HepG2 (cell line): ENCODE data around the gene CCNT2.

Source experiments
- GABPB1 ChIP-seq: IDR thresholded peaks from 2 replicates; pipeline ENCODE4 v1.6.1; 2016; ENCODE audit warnings: mild to moderate bottlenecking, missing genetic modification reagents, moderate library complexity, missing compliant biosample characterization
- HOXA7 ChIP-seq: sonication (generic); formaldehyde crosslinking; IDR thresholded peaks from 2 replicates; pipeline ENCODE4 v1.8.1; 2022; ENCODE audit warnings: mild to moderate bottlenecking, missing genetic modification reagents, moderate library complexity
- ONECUT2 ChIP-seq: sonication (generic); formaldehyde crosslinking; IDR thresholded peaks from 2 replicates; pipeline ENCODE4 v1.4.0; 2020; ENCODE audit warnings: missing genetic modification reagents
- POLR2AphosphoS5 ChIP-seq: IDR thresholded peaks from 2 replicates; pipeline ENCODE4 v1.6.1; 2012; ENCODE audit warnings: low read depth, low read length
- U2AF1 ChIP-seq: fragments of 200-400 bp; formaldehyde crosslinking; optimal IDR thresholded peaks from 2 replicates; pipeline ENCODE3; 2017; ENCODE audit warnings: mild to moderate bottlenecking, low read depth, low read length
- ZNF331 ChIP-seq: sonication (generic); formaldehyde crosslinking; IDR thresholded peaks from 2 replicates; pipeline ENCODE4 v1.4.0; 2020; ENCODE audit warnings: missing genetic modification reagents
- ZNF737 ChIP-seq: sonication (generic); formaldehyde crosslinking; IDR thresholded peaks from 2 replicates; pipeline ENCODE4 v1.5.0; 2020; ENCODE audit warnings: missing genetic modification reagents, mild to moderate bottlenecking, borderline replicate concordance
- TF ChIP-seq, protein P1 (sequence below): sonication (generic); formaldehyde crosslinking; IDR thresholded peaks from 2 replicates; pipeline ENCODE4 v1.5.0; 2020; ENCODE audit warnings: mild to moderate bottlenecking, missing genetic modification reagents, moderate library complexity
- TF ChIP-seq, protein P2 (sequence below): sonication (generic); IDR thresholded peaks from 2 replicates; pipeline ENCODE4 v1.6.1; 2016; ENCODE audit warnings: low read depth, borderline replicate concordance

DNA sequence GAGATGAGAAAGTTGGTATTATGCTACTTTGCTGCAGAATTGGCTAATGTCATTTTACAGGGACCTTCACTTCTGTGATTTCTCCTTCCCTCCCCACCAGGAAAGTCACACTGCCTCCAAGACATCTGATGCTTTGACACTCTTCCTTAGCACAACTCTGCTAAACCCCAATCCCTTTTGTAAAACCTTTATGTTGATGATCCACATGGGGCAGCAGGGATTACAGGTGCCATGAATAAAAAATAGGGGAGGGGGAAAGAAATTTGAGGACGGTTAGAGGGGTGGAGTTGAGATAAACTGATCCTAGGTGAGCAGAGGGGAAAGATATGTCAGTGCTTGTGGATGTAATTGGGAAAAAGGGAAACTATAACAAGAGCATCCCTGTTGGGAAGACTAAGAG, 26.4 kb downstream of the CCNT2 start:
- TF ChIP-seq ZNF737 (CRISPR knock-in tag) (no peak), ONECUT2 (CRISPR knock-in tag) (no peak), HOXA7 (CRISPR knock-in tag) (no peak), U2AF1 (no peak), ZNF331 (no peak), GABPB1 (CRISPR knock-in tag) (no peak), POLR2AphosphoS5 (no peak)
- TF ChIP-seq, protein P1, sequence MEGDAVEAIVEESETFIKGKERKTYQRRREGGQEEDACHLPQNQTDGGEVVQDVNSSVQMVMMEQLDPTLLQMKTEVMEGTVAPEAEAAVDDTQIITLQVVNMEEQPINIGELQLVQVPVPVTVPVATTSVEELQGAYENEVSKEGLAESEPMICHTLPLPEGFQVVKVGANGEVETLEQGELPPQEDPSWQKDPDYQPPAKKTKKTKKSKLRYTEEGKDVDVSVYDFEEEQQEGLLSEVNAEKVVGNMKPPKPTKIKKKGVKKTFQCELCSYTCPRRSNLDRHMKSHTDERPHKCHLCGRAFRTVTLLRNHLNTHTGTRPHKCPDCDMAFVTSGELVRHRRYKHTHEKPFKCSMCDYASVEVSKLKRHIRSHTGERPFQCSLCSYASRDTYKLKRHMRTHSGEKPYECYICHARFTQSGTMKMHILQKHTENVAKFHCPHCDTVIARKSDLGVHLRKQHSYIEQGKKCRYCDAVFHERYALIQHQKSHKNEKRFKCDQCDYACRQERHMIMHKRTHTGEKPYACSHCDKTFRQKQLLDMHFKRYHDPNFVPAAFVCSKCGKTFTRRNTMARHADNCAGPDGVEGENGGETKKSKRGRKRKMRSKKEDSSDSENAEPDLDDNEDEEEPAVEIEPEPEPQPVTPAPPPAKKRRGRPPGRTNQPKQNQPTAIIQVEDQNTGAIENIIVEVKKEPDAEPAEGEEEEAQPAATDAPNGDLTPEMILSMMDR: no peak
- TF ChIP-seq, protein P2, sequence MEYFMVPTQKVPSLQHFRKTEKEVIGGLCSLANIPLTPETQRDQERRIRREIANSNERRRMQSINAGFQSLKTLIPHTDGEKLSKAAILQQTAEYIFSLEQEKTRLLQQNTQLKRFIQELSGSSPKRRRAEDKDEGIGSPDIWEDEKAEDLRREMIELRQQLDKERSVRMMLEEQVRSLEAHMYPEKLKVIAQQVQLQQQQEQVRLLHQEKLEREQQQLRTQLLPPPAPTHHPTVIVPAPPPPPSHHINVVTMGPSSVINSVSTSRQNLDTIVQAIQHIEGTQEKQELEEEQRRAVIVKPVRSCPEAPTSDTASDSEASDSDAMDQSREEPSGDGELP: no peak
